SK-N-SH (cell line): Measurements from ENCODE around the gene MYLK. TPM values are rescaled to one million over a fixed set of nuclear protein-coding genes. Genes with fewer than 3 reads are reported as not detected.
"Not testable (repeated sequence)": the region's sequence is repeated elsewhere in the genome, so short reads cannot be mapped to it uniquely, and the experiment has no call there.

Source experiments
- CTCF ChIA-PET: fragments of 300-600, 350-600 bp; formaldehyde crosslinking; extraction: SDS; loops from one replicate; lab custom pipeline; 2021; lab: Yijun Ruan, JAX
- POLR2A ChIA-PET: fragments of 350-600 bp; sonication (Branson Sonifier 250); formaldehyde crosslinking; extraction: SDS; loops from one replicate; lab custom pipeline; 2020; ENCODE audit warnings: antibody characterized with exemption, inconsistent platforms; lab: Yijun Ruan, JAX
- DNase-seq: peaks from one replicate; pipeline ENCODE4 v3.0.0; 2012
- H2AFZ ChIP-seq: fragments of 200-600 bp; sonication (generic); 2 replicates; pipeline ENCODE4 v1.8.1; 2016; ENCODE audit warnings: antibody characterized with exemption, mild to moderate bottlenecking, low read depth
- H3F3A ChIP-seq: fragments of 200-600 bp; sonication (generic); replicated peaks from 2 replicates; pipeline ENCODE3; 2016; ENCODE audit warnings: antibody characterized with exemption, mild to moderate bottlenecking; ENCODE audit not compliant: insufficient read depth
- H3K27ac ChIP-seq, 2 experiments: fragments of 200-500 bp in 1 of 2; fragments of 200-600 bp in 1 of 2; sonication (Bioruptor generic) in 1 of 2; sonication (generic), shearing (Covaris generic) in 1 of 2; 2 replicates each; pipeline versions ENCODE4 v1.5.1 to v1.6.1; 2014 to 2016; ENCODE audit warnings: low read depth in 2 of 2, inconsistent platforms in 1 of 2, low read length in 1 of 2, mild to moderate bottlenecking in 1 of 2, mixed read lengths in 1 of 2
- H3K27me3 ChIP-seq: fragments of 200-600 bp; sonication (generic), shearing (Covaris generic); 2 replicates; pipeline ENCODE4 v1.6.1; 2016; ENCODE audit warnings: mixed run types; ENCODE audit not compliant: insufficient read depth
- H3K36me3 ChIP-seq, 2 experiments: fragments of 200-500 bp in 1 of 2; fragments of 200-600 bp in 1 of 2; sonication (Bioruptor generic) in 1 of 2; sonication (generic) in 1 of 2; replicated peaks in 1 of 2; 2 replicates each; pipeline versions ENCODE3 to v1.5.1; 2014 to 2016; ENCODE audit warnings: low read length in 1 of 2, mild to moderate bottlenecking in 1 of 2; ENCODE audit not compliant: insufficient read depth in 2 of 2, control insufficient read depth in 1 of 2
- H3K4me1 ChIP-seq, 2 experiments: fragments of 200-500 bp in 1 of 2; fragments of 200-600 bp in 1 of 2; sonication (Bioruptor generic) in 1 of 2; sonication (generic), shearing (Covaris generic) in 1 of 2; 2 replicates each; pipeline versions ENCODE4 v1.5.1 to v1.6.1; 2014 to 2016; ENCODE audit warnings: low read depth in 1 of 2, low read length in 1 of 2, mixed run types in 1 of 2; ENCODE audit not compliant: insufficient read depth in 2 of 2, control insufficient read depth in 1 of 2
- H3K4me2 ChIP-seq: fragments of 200-600 bp; sonication (generic), shearing (Covaris generic); 2 replicates; pipeline ENCODE4 v1.6.1; 2017; ENCODE audit warnings: mixed run types
- H3K4me3 ChIP-seq, 2 experiments: fragments of 200-500 bp in 1 of 2; fragments of 200-600 bp in 1 of 2; sonication (Bioruptor generic) in 1 of 2; sonication (generic), shearing (Covaris generic) in 1 of 2; 2 replicates each; pipeline versions ENCODE4 v1.5.1 to v1.8.1; 2014 to 2016; ENCODE audit warnings: low read depth in 2 of 2, inconsistent platforms in 1 of 2, low read length in 1 of 2, mild to moderate bottlenecking in 1 of 2, mixed read lengths in 1 of 2, moderate library complexity in 1 of 2
- H3K79me2 ChIP-seq: fragments of 200-600 bp; sonication (generic); 2 replicates; pipeline ENCODE4 v1.8.1; 2017; ENCODE audit warnings: mild to moderate bottlenecking; ENCODE audit not compliant: insufficient read depth
- H3K9ac ChIP-seq: fragments of 200-600 bp; sonication (generic); 2 replicates; pipeline ENCODE4 v1.6.1; 2017; ENCODE audit warnings: mixed run types
- H3K9me2 ChIP-seq: fragments of 200-600 bp; sonication (generic); 2 replicates; pipeline ENCODE4 v1.6.1; 2017; ENCODE audit warnings: mixed run types
- H3K9me3 ChIP-seq: fragments of 200-600 bp; sonication (generic); 2 replicates; pipeline ENCODE4 v1.6.1; 2017; ENCODE audit warnings: mixed run types, mild to moderate bottlenecking, moderate library complexity
- H4K20me1 ChIP-seq: fragments of 200-600 bp; sonication (generic); 2 replicates; pipeline ENCODE4 v1.6.1; 2017; ENCODE audit warnings: mild to moderate bottlenecking, mixed run types; ENCODE audit not compliant: insufficient read depth
- EZH2phosphoT487 ChIP-seq: fragments of 200-600 bp; sonication (generic); IDR thresholded peaks from 2 replicates; pipeline ENCODE4 v1.6.1; 2017; ENCODE audit warnings: low read depth, mixed run types, mild to moderate bottlenecking, antibody characterized with exemption, moderate library complexity, borderline replicate concordance
- FOXJ3 ChIP-seq: sonication (generic); formaldehyde crosslinking; IDR thresholded peaks from 2 replicates; pipeline ENCODE4 v1.5.1; 2020; ENCODE audit warnings: mild to moderate bottlenecking, missing genetic modification reagents
- IRF3 ChIP-seq: fragments of 150-350 bp; IDR thresholded peaks from 2 replicates; pipeline ENCODE4 v1.6.1; 2016; ENCODE audit warnings: mild to moderate bottlenecking, low read depth, low read length
- JUND ChIP-seq: IDR thresholded peaks from 2 replicates; pipeline ENCODE4 v1.4.0; 2012
- MXI1 ChIP-seq: IDR thresholded peaks from 2 replicates; pipeline ENCODE4 v1.6.1; 2012; ENCODE audit warnings: mild to moderate bottlenecking, low read depth, low read length, improper control_type of control experiment
- NRF1 ChIP-seq: IDR thresholded peaks from 2 replicates; pipeline ENCODE4 v1.6.1; 2012; ENCODE audit warnings: low read depth, mild to moderate bottlenecking, low read length
- RAD21 ChIP-seq: IDR thresholded peaks from 2 replicates; pipeline ENCODE4 v1.6.1; 2012; ENCODE audit warnings: mild to moderate bottlenecking, low read length
- REST ChIP-seq: IDR thresholded peaks from 2 replicates; pipeline ENCODE4 v1.6.1; 2012; ENCODE audit warnings: mild to moderate bottlenecking, low read depth, low read length, moderate library complexity
- RFX5 ChIP-seq: IDR thresholded peaks from 2 replicates; pipeline ENCODE4 v1.6.1; 2012; ENCODE audit warnings: mild to moderate bottlenecking, improper control_type of control experiment, low read length
- RXRA ChIP-seq: IDR thresholded peaks from 2 replicates; pipeline ENCODE4 v1.4.0; 2012; ENCODE audit warnings: low read depth, mild to moderate bottlenecking, borderline replicate concordance
- SIN3A ChIP-seq: IDR thresholded peaks from 2 replicates; pipeline ENCODE4 v1.6.1; 2012; ENCODE audit warnings: low read depth, mild to moderate bottlenecking, low read length, moderate library complexity, borderline replicate concordance
- TEAD4 ChIP-seq: IDR thresholded peaks from 2 replicates; pipeline ENCODE4 v1.4.0; 2012; ENCODE audit warnings: mild to moderate bottlenecking, borderline replicate concordance; ENCODE audit not compliant: insufficient read depth
- USF1 ChIP-seq: IDR thresholded peaks from 2 replicates; pipeline ENCODE4 v1.4.0; 2012; ENCODE audit warnings: low read depth, borderline replicate concordance
- USF2 ChIP-seq: fragments of 150-350 bp; IDR thresholded peaks from 2 replicates; pipeline ENCODE4 v1.6.1; 2017; ENCODE audit warnings: antibody characterized with exemption, low read length, low read depth, borderline replicate concordance
- YY1 ChIP-seq: IDR thresholded peaks from 2 replicates; pipeline ENCODE4 v1.4.0; 2012; ENCODE audit warnings: low read depth, mild to moderate bottlenecking
- WGBS: methylation state at CpG from one replicate; pipeline ENCODE4 v1.1.6; 2017; ENCODE audit warnings: low lambda C conversion rate; 5-methylcytosine and 5-hydroxymethylcytosine counted together
- polyA plus RNA-seq, 3 experiments: library from polyadenylated mRNA; depleted of rRNA; stranded (reverse); fragments of >200 nt; gene quantifications; 2 replicates each; pipeline ENCODE4 v1.2.3, GENCODE V29; 2012
- TF ChIP-seq, protein P1 (sequence below): IDR thresholded peaks from 2 replicates; pipeline ENCODE4 v1.4.0; 2012; ENCODE audit warnings: low read depth
- TF ChIP-seq, protein P2 (sequence below): fragments of 200-600 bp; sonication (generic); IDR thresholded peaks from 2 replicates; pipeline ENCODE4 v1.6.1; 2017; ENCODE audit warnings: antibody characterized with exemption, mild to moderate bottlenecking, moderate library complexity

Gene MYLK
- polyA plus RNA-seq, 1 of the 3 experiments (the other 2 are of a cell fraction): 272 TPM

DNA sequence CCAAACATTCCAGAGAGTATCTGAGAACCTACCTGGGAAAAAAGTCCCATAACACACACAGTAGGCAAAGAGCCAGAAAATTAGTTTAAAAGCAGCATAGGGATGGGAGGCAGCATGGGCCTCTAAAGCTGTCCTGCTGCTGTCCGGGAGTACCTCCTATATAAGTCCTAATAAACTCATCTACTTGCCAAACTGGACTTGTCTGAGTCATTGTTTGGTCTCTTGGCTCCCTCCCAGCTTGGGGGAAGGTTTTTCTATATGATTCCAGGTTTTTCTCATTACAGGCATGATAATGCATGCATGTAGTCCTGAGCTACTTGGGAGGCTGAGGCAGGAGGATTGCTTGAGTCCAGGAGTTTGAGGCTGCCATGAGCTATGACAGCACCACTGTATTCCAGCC is 281.8 kb downstream of the MYLK start (continued):
- TF ChIP-seq REST (0 out of 2 replicates have a peak, but pooled peaks have one; percentile 42), USF2 (no peak), YY1 (no peak), FOXJ3 (CRISPR knock-in tag) (no peak), RXRA (peak; percentile 34; the same call in 1 of the 2 replicates), JUND (peak; percentile 82), SIN3A (no peak)
- TF ChIP-seq, protein P1, sequence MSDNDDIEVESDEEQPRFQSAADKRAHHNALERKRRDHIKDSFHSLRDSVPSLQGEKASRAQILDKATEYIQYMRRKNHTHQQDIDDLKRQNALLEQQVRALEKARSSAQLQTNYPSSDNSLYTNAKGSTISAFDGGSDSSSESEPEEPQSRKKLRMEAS: 0 out of 2 replicates have a peak, but pooled peaks have one; percentile 21

DNA sequence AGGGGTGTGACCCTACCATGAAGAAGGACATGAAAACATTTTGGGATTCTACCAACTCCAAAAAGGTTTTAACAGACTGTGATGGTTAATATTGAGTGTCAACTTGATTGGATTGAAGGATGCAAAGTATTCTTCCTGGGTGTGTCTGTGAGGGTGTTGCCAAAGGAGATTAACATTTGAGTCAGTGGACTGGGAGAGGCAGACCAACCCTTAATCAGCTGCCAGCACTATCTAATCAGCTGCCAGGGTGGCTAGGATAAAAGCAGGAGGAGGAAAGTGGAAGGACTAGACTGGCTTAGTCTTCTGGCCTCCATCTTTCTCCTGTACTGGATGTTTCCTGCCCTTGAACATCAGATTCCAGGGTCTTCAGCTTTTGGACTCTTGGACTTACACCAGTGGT is 283.3 kb downstream of the MYLK start:
- H3K9me2 ChIP-seq, H3K4me2 ChIP-seq, DNase-seq, H3K79me2 ChIP-seq, CTCF ChIA-PET, H4K20me1 ChIP-seq, H2AFZ ChIP-seq, H3K36me3 ChIP-seq, H3K27me3 ChIP-seq, H3K9ac ChIP-seq, H3K27ac ChIP-seq, H3K9me3 ChIP-seq, H3K4me3 ChIP-seq, POLR2A ChIA-PET: not testable (repeated sequence)
- Histone ChIP-seq H3F3A (peaks cover 26% of the 10 kb centered on the region), H3K4me1 (peaks cover under 1 to 31% of the 10 kb centered on the region in 2 experiments; a peak in 3 of 4 replicates)

DNA sequence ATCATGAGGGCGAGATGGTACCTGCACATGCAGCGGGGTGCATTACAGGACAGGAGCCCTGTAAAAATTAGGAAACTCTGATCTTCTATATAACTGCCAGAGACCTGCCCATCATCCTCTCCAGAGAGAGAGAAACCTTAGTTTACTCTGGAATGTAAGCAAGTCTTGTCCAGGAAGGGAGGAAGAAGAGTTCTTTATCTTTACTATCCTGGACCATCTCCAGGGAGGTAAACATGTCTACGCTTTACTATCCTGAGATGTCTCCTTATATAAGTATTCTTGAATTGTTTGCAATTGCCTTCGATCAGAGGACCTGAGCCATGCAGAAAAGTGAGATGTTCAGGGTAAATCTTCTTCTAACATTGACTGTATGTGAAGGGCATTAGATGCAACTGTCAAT is 286.6 kb downstream of the MYLK start:
- Histone ChIP-seq H3F3A (peaks cover 21% of the 10 kb centered on the region), H3K27me3 (no peaks in the 10 kb centered on the region), H3K9me3 (no peaks in the 10 kb centered on the region), H3K27ac (no peak overlapping the region), H3K4me3 (no peak overlapping the region), H3K4me2 (no peak overlapping the region), H3K9ac (no peak overlapping the region), H3K4me1 (peaks cover 4 to 10% of the 10 kb centered on the region in 2 experiments), H3K9me2 (no peaks in the 10 kb centered on the region; the same call in 1 of the 2 replicates), H3K79me2 (peaks cover 3% of the 10 kb centered on the region; the same call in 1 of the 2 replicates), H3K36me3 (peaks cover 0 to 15% of the 10 kb centered on the region in 2 experiments), H2AFZ (no peak overlapping the region), H4K20me1 (no peaks in the 10 kb centered on the region; the same call in 1 of the 2 replicates)
- WGBS: 83% methylated on average over 4 of the region's 4 CpGs
- CTCF ChIA-PET: no interaction called here
- POLR2A ChIA-PET: no interaction called here
- DNase-seq: no peak
- TF ChIP-seq USF1 (no peak), RAD21 (no peak), TEAD4 (no peak), RFX5 (no peak), EZH2phosphoT487 (no peak), IRF3 (no peak), RXRA (no peak), MXI1 (no peak), NRF1 (no peak)
- TF ChIP-seq, protein P2, sequence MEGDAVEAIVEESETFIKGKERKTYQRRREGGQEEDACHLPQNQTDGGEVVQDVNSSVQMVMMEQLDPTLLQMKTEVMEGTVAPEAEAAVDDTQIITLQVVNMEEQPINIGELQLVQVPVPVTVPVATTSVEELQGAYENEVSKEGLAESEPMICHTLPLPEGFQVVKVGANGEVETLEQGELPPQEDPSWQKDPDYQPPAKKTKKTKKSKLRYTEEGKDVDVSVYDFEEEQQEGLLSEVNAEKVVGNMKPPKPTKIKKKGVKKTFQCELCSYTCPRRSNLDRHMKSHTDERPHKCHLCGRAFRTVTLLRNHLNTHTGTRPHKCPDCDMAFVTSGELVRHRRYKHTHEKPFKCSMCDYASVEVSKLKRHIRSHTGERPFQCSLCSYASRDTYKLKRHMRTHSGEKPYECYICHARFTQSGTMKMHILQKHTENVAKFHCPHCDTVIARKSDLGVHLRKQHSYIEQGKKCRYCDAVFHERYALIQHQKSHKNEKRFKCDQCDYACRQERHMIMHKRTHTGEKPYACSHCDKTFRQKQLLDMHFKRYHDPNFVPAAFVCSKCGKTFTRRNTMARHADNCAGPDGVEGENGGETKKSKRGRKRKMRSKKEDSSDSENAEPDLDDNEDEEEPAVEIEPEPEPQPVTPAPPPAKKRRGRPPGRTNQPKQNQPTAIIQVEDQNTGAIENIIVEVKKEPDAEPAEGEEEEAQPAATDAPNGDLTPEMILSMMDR: no peak
